Gastroesophageal sphincter (tissue), 4 donors: ENCODE data around the gene AK6. TPM values are rescaled to one million over a fixed set of nuclear protein-coding genes. Genes with fewer than 3 reads are reported as not detected.

Experiments used
- total RNA-seq, 4 donors: library from RNA; depleted of rRNA; stranded (reverse); fragments of >200 nt; gene quantifications; one replicate each; pipeline ENCODE4 v1.1.0, GENCODE V29; 2016

AK6 gene
- total RNA-seq, 4 donors from 2014 or later, result 12.9 to 32.6 (median 28.4) TPM

Other genes with a start within 250 kb of the AK6 start
- gene CCNB1, start 202.4 kb downstream of the AK6 start, total RNA-seq, result 1 to 10 TPM; 3.0 to 5.8 (median 4.1) TPM
- gene CENPH, start 179.9 kb downstream of the AK6 start, total RNA-seq, result 1 to 10 TPM in 2 of 4 donors, under 1 TPM in 1, not detected in 1; 0.81 to 5.0 (median 1.5) TPM
- 10 to 100 TPM; 14.7 to 26.3 (median 22.5) TPM for gene CDK7, start 134.6 kb downstream of the AK6 start, total RNA-seq
- 1 to 10 TPM; 3.5 to 5.6 (median 4.0) TPM for gene CCDC125, start 36.7 kb downstream of the AK6 start, total RNA-seq
- gene TAF9, start within 50 bp of the AK6 start, total RNA-seq, result 10 to 100 TPM; 30.4 to 40.9 (median 39.9) TPM
- gene RAD17, start 298 bp upstream of the AK6 start, total RNA-seq, result 10 to 100 TPM; 16.8 to 25.4 (median 18.5) TPM
- gene MARVELD2, start 45.6 kb upstream of the AK6 start, total RNA-seq, result 1 to 10 TPM in 3 of 4 donors, under 1 TPM in 1; 0.81 to 6.3 (median 1.9) TPM
- gene OCLN, start 123.3 kb upstream of the AK6 start, total RNA-seq, result 1 to 10 TPM in 3 of 4 donors, under 1 TPM in 1; 0.81 to 3.6 (median 2.6) TPM
- 10 to 100 TPM; 15.8 to 32.8 (median 21.3) TPM for gene GTF2H2C, start 190.7 kb upstream of the AK6 start, total RNA-seq